Type B pancreatic cell (in vitro differentiated cells): ENCODE measurements around the gene ZBTB8OS. TPM values are rescaled to one million over a fixed set of nuclear protein-coding genes. Genes with fewer than 3 reads are reported as not detected.

Source experiments
- DNase-seq: peaks from one replicate; pipeline ENCODE4 v3.0.0; 2021; ENCODE audit warnings: mixed read lengths; ENCODE audit not compliant: unreplicated experiment; ENCODE audit errors: extremely low spot score
- H3K27ac Mint-ChIP-seq: 2 replicates; pipeline ENCODE4 v1.8.0; 2021; ENCODE audit warnings: mild to moderate bottlenecking, mixed read lengths
- H3K27me3 Mint-ChIP-seq: 2 replicates; pipeline ENCODE4 v1.8.0; 2021; ENCODE audit warnings: mixed read lengths
- H3K36me3 Mint-ChIP-seq: 2 replicates; pipeline ENCODE4 v1.8.0; 2021; ENCODE audit warnings: mixed read lengths
- H3K4me1 Mint-ChIP-seq: one replicate; pipeline ENCODE4 v1.8.0; 2021; ENCODE audit warnings: mixed read lengths; ENCODE audit not compliant: unreplicated experiment
- H3K4me3 Mint-ChIP-seq: 2 replicates; pipeline ENCODE4 v1.8.0; 2021; ENCODE audit warnings: mild to moderate bottlenecking, mixed read lengths
- H3K9me3 Mint-ChIP-seq: 2 replicates; pipeline ENCODE4 v1.8.0; 2021; ENCODE audit warnings: mixed read lengths
- CTCF ChIP-seq: fragments of 200-600 bp; sonication (generic); conservative IDR thresholded peaks from 2 replicates; pipeline ENCODE4 v1.5.0; 2021; ENCODE audit warnings: antibody characterized with exemption, mild to moderate bottlenecking
- total RNA-seq: library from RNA; stranded (reverse); gene quantifications from 2 replicates; pipeline ENCODE4 v1.2.1, GENCODE V29; 2021; ENCODE audit warnings: low replicate concordance

Gene ZBTB8OS
- total RNA-seq, 1 donor from 2014 or later, result 41.7 TPM

DNA sequence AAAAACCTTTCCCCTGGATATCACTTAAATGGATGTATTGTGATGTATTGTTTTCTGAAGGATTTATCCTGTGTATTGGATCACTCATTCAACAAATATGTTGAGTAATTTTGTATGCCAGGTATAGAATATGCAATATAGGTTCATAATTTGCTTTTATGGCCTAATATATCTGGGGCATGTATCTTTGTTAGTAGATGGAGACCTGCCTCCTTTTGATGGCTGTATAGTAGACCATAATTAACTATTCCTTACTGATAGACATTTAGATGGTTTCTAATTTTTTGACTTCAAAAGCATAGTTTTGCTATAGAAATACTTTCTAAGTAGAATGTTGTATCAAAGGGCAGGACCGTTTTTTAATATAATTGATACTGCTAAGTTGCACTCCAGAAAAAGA lies 9.2 kb upstream of the ZBTB8OS start:
- TF ChIP-seq CTCF, result no peak
- H3K36me3 Mint-ChIP-seq, result peaks cover 51% of the 10 kb centered on the region
- H3K9me3 Mint-ChIP-seq, result no peaks in the 10 kb centered on the region
- no peak for DNase-seq
- no peak overlapping the region for H3K27ac Mint-ChIP-seq
- H3K4me3 Mint-ChIP-seq, result no peak overlapping the region
- no peaks in the 10 kb centered on the region for H3K27me3 Mint-ChIP-seq
- peaks cover 13% of the 10 kb centered on the region for H3K4me1 Mint-ChIP-seq

DNA sequence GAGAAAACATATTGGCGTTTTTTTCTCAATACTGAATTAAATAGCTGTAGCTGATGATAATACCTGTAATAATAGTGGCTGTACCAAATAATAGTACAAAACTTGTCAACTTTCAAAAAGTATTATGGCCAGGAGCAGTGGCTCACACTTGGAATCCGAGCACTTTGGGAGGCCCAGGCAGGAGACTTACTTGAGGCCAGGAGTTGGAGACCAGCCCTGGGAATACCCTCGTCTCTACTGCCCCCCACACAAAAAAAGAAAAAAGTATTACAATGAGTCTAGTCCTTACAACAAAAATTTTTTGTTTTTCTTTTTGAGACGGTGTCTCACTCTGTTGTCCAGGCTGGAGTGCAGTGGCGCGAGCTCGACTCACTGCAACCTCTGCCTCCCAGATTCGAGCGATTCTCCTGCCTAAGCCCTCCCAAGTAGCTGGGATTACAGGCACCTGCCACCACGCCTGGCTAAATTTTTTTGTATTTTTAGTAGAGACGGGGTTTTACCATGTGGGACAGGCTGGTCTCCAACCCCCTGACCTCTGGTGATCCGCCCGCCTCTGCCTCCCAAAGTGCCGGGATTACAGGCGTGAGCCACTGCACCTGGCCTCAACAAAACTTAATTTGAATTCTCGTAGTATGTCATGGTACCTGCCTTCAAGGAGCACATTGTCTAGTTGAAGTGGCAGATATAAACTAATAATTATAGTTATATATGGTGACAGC lies 2.1 kb upstream of the ZBTB8OS start:
- peak overlapping the region; percentile 100 for H3K27ac Mint-ChIP-seq
- TF ChIP-seq CTCF, result no peak
- H3K27me3 Mint-ChIP-seq, result no peaks in the 10 kb centered on the region
- peaks cover 38% of the 10 kb centered on the region for H3K36me3 Mint-ChIP-seq
- H3K9me3 Mint-ChIP-seq, result no peaks in the 10 kb centered on the region
- DNase-seq, result no peak
- peaks cover 36% of the 10 kb centered on the region for H3K4me1 Mint-ChIP-seq
- peak overlapping the region; percentile 94 for H3K4me3 Mint-ChIP-seq

DNA sequence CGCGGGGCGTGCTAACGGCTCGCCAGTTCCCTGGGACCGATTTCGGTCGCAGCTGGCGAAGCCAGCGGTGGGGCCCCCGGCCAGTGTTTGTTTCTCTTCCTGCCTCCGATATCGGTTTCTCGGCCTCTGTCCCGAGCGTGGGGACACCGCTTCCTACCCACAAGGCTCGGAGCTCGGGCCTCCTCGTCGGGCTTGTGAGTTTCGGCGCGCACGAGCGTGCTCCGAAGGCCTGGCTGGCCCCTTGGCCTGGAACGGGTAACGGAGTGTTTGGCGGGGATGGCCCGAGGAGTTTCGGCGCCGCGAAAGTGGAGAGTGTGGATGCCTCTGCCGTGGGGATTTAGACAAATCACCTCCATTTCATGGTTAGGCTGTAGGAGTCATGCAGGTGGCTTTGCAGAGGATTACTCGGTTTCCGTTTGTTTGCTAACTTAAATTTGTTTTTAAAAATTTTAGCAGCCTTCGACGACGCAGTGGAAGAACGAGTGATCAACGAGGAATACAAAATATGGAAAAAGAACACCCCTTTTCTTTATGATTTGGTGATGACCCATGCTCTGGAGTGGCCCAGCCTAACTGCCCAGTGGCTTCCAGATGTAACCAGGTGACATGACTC lies 1.2 kb upstream of the ZBTB8OS start:
- no peak for DNase-seq
- Mint-ChIP-seq H3K4me3 (peak overlapping the region; percentile 94), H3K27me3 (no peaks in the 10 kb centered on the region), H3K27ac (peak overlapping the region; percentile 100), H3K9me3 (no peaks in the 10 kb centered on the region), H3K4me1 (peaks cover 33% of the 10 kb centered on the region), H3K36me3 (peaks cover 31% of the 10 kb centered on the region)
- TF ChIP-seq CTCF, result no peak

DNA sequence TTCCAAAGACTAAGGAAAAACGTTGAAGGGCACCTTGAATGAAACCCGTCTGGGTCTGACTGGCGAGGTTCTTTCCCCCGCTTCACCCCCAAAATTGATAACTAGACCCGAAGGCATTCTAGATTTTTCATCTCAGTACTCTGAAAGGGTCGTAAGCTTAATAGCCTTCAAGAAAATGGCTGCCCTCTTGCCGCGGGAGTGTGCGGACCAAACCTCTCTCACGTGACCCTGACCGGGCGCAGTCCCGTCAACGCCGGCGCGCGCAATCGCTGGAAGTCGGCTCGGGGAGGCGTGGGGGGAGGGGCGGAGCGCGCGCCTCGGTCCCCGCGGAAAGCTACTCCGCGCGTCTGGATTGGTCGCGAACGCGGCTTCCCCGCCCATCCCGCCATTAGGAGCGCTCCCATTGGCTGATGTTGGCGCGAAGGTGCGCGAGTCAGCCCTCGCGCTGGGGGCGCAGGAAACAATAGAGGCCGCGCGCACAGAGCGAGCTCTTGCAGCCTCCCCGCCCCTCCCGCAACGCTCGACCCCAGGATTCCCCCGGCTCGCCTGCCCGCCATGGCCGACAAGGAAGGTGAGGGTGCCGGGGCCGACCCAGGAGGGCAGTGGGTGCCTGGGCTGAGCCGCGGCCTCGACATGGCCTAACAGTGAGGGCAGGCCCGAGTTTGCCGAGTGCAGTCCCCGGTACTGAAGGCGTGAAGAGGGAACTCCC lies 556 bp upstream of the ZBTB8OS start, which contains the start of gene RBBP4:
TSS of gene RBBP4 (plus strand) at position 457 of the 709 bp plus-strand sequence. CDS start at position 556, 99 bp downstream.
- peak within 1 kb of the TSS; percentile 100 for H3K27ac Mint-ChIP-seq
- H3K4me1 Mint-ChIP-seq, result peaks cover 33% of the 10 kb centered on the region
- no peaks in the 10 kb centered on the region for H3K27me3 Mint-ChIP-seq
- peaks cover 30% of the 10 kb centered on the region for H3K36me3 Mint-ChIP-seq
- TF ChIP-seq CTCF, result no peak
- peak within 1 kb of the TSS; percentile 94 for H3K4me3 Mint-ChIP-seq
- no peaks in the 10 kb centered on the region for H3K9me3 Mint-ChIP-seq
- DNase-seq, result peak; percentile 100

DNA sequence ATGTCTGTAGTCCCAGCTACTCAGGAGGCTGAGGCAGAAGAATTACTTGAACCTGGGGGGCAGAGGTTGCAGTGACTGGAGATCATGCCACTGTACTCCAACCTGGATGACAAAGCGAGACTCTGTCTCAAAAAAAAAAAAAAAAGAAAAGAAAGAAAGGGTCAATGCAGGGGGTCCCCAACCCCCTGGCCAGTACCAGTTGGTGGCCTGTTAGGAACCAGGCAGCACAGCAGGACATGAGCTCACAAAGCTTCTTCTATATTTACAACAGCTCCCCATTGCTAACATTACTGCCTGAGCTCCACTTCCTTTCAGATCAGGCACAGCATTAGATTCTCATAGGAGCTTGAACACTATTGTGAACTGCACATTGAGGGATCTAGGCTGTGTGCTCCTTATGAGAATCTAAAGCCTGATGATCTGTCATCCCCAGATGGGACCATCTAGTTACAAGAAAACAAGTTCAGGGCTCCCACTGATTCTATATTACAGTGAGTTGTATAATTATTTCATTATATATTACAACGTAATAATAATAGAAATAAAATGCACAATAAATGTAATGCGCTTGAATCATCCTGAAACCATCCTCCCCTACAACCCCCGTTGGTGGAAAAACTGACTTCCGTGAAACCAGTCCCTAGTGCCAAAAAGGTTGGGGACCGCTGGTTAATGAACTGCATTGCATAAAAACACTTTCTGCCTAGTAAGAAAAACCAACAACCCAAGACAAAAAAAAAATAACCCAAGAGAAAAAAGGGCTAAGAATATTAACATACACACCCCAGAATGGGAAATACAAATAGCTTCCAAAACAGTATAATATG lies 2.8 kb downstream of the ZBTB8OS start:
- H3K27me3 Mint-ChIP-seq, result no peaks in the 10 kb centered on the region
- H3K27ac Mint-ChIP-seq, result no peak overlapping the region
- no peak for TF ChIP-seq CTCF
- peak overlapping the region; percentile 86 for H3K4me3 Mint-ChIP-seq
- no peak for DNase-seq
- no peaks in the 10 kb centered on the region for H3K9me3 Mint-ChIP-seq
- H3K36me3 Mint-ChIP-seq, result peaks cover 14% of the 10 kb centered on the region
- peaks cover 20% of the 10 kb centered on the region for H3K4me1 Mint-ChIP-seq
